ENCODE measurements around the gene SLC4A5.
"Not testable (repeated sequence)": the region's sequence is repeated elsewhere in the genome, so short reads cannot be mapped to it uniquely, and the experiment has no call there.

SLC4A5 gene

DNA sequence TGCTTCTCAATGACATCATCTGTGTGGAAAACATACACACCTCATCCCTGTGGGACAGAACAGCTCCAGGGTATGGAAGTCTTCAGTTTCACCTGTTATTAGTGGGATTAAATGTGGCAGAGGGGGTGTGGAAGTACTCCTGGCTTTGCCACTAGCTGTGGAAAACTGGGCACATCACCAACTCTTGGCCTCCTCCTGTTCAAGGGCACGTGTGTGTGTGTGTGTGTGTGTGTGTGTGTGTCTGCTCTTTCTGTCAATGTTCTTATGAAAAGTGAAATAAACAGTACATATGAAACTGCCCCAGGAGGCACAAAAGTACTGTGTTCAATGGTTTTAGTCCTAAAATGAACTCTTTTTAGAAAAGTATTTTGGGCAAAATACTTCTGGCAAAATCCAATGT, 78.9 kb downstream of the SLC4A5 start:
- no peak for DNase-seq

DNA sequence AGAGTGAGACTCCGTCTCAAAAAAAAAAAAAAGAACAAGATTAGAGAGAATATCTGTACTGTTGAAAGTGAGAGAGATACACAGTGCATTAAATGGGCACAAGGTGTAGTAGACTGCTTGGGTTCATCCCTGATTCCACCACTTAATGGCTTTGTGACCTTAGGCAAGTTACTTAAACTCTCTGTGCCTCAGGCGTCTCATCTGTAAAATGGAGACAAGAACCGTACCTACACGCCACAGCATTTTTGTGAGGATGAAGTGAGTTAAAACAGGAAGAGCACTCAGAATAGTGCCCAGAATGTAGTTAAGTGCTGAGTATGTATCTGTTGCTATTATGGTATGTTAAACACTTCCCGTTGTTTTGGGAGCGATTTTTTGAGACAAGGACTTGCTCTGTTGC, 80.5 kb downstream of the SLC4A5 start:
- DNase-seq, result no peak

DNA sequence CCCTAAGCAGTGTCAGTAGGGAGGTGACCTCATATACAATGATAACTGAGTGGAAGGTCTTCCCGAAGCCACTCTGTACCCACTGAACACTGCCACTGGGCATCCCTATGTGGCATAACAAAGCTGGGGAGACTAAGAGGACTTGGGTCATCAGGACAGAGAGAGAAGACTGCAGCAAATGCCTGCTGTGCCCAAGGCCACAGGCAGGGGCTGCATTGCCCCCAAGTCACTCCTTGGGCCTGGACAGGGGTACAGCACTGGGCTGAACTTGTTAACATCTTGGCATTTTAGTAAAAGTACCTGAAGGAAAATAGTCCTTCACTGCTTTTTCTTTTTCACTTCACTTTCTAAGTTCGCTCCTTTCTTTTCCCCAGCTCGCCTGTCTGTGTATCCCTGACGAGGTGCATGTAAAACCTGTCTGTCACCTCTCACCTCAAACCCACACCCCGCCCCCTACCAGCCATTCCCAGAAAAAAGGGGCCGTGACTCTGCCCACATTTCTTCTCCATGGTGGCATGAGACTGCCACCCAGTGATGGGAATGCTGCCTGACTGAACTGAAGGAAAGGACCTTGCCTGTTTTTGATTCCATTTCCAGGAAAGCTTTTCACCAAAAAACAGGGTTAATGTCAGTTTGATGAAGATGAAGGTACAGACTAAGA, 81.9 kb downstream of the SLC4A5 start:
- DNase-seq, result no peak

DNA sequence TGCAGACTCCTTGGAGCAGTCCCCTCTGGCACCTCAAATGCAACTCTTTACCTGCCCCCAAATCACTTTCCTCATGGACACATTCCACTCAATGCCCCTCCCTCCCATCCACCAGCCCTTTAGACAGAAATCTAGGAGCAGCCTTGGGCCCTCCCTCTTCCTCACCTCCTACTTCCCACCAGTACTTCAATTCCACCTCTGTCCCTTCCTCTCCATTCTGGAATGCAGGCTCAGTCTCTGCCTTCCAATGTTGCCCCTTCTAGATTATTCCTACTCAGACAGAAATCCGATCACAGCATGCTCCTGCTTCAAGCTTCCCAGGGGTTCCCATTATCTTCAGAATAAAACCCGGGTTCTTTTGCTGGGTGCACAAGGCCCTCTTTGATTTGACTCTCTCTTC, 82.7 kb downstream of the SLC4A5 start:
- DNase-seq, result no peak

DNA sequence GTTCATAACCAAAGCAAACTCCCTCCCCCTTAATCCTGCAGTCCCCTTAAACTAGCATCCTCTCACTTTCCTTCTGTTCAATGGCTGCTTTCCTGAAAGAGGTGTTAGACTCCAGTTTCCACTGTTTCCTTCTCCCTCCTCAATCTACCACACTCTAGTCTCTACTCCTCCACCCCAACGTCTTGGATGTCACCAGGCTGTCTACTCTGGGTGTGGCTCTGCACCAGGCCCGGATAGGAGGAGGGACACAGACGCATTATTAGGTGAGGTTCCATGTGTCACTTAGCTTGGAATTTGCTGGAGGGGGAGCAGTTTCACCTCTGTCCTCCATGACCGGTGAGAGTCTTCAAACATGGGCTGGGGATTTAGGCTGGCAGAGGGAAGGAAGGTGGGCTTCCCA, 83.5 kb downstream of the SLC4A5 start:
- DNase-seq, result no peak

DNA sequence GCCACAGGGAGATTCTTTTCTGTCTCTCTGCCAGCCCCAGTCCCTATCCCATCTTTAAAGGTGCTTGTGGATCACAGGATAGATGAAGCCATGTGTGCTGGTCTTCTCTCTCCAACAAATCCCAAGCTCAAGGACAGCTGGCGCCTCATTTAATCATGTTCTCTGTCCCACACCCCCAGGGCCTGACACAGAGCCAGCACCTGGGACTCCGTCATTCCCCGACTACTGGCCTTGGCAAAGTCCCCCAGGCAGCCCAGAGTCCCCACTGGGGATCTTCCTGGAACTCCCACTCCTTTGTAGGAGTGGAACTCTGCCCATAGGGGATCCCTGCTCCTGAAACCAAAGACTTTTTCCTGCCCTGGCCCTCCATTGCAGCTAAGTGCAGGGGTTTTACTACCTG, 84.0 kb downstream of the SLC4A5 start:
- no peak for DNase-seq

DNA sequence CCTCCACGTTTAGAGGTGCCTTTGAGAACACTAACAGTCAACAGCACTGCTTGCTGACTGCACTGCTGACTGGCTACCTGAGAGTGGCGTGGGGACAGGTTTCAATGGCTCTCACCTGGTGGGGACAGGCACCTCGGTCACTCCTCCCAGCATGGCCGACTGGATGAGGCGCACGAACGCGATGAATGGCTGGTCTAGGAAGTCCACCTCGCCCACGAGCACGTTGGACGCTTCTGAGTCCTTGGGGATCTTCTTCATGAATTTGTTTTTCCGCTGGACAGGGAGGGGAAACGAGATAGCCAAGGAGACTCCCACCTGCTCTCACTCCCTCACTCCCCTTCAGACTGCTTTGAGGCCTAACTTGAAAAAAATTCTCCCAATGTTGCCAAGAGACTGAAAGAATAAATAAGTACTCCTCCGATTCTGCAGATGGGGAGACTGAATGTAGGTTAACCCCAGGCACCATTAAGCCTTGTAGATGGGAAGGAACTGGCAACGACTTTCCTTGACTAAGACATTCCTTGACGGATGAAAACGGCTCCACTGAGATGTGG, 87.5 kb downstream of the SLC4A5 start:
- DNase-seq, result no peak

DNA sequence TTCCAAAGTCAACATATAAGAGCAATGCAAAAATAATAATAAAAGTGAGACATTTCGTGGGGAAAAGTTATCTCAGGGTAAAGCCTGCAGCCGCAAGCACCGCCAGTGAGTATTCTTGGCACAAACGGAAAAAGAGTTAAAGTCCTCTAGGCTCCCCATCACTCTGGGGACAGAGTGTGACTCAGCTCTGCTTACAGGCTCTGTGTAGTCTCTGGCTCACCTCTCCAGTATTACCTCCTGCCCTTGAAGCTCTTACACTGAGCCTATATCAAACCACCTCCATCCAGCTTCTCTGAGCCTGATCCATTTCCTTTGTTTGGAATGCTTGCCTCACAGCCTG, 89.3 kb downstream of the SLC4A5 start:
- no peak for DNase-seq

DNA sequence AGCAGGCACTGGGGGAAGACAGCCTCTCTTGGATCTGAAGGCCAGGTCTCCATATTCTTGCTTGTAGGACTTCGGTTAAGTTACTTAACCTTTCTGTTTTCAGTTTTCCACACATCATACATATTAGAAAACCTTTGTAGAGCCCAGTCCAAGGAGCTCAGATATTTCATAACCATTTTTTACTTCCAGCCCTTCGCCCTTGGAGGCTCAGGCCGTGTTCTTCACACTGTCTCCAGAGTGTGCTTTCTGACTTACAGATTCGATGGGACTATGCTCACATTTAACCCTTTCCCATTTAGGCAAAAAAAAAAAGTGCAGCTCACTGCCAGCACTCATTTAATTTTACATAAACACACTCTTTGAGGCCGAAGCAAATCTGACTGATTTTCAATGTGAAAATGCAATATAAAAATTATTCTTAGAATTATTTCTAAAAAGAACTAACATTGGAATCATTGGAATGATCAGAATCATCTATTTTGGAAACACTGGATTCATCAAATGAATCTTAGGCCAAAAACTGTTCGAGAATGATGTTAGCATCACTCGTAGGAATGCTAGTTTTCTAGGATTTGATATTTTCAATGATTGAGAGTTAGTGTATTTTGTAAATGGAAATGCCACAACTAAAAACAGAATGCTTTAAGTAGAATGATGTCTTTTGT, 89.8 kb downstream of the SLC4A5 start:
- no peak for DNase-seq

DNA sequence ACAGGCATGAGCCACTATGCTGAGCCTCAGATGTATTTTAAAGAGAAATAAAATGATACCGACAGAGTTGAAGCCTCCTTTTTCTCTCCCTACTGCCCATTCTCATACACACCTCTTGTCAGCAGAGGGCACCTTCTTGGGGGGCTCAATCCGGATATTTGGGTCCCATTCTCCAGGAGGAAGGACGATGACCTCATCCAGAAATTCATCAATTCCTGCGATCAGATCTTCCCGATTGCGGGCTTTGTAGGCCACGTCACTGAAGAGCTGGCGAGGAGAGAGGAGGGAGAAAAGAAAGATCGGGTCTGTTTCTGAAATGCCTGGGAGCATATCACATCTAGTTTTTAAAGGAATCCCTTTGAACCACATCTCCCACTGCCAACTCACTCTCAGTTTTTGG, 90.4 kb downstream of the SLC4A5 start:
- no peak for DNase-seq

DNA sequence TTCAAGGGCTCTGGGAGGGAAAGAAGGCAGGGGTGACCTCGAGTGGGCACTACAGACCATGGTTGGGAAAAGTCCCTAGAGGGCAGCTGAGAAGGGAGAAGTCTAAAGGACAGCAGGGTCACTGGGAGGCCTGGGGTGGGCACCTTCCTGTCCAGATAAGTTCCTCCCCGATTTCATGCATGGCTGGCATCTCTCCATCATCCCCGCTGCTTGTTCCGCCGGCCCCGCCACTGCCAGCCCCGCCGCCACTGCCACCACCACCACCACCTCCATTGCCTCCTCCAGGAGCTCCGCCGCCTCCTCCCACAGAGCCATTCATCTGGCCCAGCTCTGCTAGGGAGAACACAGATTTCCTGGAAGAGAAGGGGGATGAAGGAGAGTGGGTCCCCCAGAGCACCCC, 91.2 kb downstream of the SLC4A5 start:
- no peak for DNase-seq

DNA sequence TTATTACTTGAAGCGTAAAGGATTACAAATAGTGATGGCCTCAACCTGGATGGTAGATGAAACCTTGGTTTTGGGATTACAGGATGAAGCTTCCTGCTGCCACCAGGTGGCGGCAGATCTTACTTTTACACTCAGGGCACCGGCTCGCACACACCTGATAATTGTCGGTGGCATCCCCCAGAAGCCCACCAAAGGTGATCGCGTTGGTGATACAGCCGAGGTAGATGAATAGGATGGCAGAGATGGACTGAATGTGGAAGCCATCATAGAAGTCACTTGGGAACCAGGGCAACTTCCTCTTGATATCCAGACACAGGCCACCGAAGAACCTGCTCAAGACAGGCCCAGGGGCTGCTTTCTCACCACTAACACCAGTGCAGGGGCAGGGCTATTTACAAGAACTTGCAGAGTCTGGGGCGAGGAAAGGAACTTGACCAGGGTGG, 93.0 kb downstream of the SLC4A5 start:
- DNase-seq, result no peak

DNA sequence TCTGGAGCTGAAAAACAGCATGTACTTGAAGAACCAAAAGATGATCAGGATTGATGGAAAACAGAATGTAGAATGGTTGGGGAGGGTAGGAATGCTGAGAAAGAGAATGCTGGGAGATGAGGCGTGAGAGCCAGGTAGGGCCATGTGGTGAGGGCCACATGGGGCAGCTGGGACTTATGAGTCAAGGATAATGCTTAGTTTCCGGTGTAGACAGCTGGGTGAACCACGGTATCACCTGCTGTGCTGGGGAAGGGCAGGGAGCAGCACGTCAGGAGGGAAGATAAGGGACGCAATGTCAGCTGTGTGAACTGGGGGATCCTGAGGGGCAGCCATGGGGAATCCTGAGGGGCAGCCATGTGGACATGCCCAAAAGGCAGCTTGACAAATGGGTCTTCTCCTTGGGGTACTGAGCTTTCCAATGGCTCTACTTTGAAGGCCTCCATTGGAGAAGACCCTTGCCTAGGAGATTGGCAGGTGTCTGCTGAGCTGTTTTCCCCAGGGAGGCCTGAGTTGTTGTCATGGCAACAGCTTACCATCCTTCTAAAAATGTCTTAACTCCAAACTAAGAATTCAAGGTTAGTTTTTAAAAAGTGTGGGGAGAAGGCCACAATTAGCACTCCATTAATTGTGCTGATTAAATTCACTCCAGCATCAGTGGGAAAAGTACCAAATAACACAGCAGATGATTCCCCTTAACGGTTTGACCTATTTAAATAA, 93.7 kb downstream of the SLC4A5 start:
- no peak for DNase-seq

DNA sequence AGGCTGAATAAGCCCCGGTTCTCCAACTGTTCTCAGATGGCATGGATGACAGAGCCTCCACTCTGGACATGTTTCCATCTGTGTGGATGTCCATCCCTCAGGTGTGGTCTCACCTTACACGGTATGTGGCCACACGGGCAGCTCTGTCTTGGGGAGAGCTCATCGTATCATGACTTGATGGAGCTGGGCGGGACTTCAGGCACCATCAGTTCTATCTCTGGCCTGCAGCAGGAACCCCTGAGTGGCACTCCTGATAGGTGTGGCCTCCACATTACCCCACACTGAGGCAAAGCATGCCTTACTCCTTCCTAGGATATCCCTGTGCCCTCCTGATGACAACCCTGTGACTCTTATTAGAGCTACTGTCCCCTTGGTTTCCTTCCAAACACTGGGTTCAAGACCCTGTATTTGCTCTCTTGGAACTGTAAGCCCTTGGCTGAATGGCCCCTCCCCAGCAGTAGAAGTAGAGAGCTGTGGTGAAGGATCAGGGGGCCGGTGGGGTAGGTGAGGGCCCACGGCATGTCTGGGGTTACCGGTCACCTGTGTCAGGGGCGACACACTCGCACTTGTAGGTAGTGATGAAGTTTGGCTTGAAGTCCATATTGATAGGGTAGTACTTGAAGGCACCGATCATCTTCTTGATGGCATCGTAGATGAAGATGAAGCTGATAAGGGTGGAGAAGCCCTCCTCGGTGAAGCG, 96.6 kb downstream of the SLC4A5 start:
- DNase-seq, result no peak

DNA sequence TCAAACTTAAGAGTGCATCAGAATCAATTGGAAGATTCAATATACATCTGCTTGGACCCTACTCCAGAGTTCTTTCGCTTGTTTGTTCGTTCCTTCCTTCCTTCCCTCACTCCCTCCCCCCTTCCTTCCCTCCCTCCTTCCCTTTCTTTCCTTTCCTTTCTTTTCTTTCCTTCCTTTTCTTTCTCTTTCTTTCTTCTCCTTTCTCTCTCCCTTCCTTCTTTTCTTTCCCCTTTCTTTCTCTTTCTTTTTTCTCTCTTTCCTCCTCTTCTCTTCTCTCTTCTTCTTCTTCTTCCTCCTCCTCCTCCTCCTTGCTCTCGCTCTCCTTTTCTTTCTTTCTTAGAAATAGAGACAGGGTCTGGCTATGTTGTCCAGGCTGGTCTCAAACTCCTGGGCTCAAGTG, 98.9 kb downstream of the SLC4A5 start:
- no peak for DNase-seq

DNA sequence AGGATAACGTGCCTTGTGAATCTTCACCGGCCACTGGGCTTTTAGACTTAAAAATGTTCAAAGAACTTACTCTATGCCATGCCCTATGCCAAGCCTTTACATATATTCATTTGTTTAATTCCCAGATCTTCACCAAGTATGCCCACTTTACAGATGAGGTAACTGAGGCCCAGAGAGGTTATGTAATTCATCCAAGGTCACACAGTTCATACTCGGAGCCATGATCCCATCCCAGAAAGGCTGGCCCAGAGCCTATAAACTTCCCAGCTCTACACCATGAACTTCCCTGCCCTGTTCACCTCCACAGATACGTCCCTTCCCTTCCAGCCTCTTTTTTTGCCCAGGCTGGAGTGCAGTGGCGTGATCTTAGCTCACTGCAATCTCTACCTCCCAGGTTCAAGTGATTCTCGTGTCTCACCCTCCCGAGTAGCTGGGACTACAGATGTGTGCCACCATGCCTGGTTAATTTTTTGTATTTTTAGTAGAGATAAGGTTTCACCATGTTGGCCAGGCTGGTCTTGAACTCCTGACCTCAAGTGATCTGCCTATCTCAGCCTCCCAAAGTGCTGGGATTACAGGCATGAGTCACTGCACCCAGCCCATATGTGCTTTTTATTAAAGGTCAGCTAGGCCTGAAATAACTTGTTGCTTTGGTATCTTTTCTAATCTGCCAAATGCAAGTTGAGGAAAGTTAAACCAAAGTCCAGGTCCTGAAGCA, 100.7 kb downstream of the SLC4A5 start:
- DNase-seq, result no peak

DNA sequence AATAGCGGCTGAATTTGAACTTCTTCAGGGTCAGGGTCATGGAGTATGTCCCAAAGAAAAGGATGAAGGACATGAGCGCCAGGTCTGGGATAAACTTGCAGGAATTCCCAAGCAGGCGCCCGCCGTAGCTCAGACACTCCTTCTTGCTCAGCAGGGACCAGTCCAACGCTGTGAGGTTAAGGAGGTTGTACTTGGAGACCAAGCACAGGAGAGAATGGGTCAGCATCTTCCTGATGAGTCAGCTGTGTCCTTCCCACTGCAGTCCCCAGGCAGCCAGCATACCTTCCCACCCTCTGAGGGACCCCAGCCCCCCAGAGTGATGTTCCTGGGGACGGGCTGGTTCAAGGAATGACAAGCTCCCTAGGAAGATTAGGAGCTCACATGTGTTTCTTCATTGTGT, 103.9 kb downstream of the SLC4A5 start:
- DNase-seq, result no peak

DNA sequence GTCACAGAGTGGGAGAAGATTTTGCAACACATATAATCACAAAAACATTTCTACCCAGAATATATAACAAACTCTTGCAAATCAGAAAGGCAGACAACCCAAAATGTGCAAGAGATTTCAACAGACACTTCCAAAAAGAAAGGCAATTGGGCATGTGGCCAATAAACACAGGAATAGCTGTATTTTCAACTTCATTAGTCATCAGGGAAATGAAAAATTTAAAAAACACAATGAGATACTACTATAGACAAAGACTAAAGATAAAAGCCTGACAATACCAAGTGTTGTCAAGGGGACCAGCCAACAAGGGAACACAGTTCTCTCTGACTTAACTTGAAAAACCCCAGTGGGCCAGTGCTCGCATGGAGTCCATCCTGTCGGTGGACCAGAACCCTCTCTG, 104.3 kb downstream of the SLC4A5 start:
- DNase-seq, result no peak

DNA sequence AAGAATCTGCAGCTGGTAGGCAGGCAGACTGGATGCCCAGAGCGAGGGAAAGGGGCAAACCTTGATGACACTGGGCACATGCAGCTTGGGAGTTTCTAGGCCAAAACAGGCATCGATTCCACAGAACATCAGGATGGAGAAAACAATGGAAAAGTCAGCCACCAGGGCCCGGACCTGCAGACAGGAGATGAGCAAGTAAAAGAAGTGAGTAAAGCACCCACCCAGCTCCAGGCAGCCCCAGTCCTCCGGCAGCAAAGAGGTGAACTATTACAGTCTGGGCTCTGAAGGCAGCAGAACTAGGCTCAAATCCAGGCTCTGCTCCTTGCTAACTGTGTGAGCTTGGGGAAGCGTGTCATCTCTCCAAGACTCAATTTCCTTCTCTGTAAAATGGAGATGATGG, 108.2 kb downstream of the SLC4A5 start:
- no peak for DNase-seq

DNA sequence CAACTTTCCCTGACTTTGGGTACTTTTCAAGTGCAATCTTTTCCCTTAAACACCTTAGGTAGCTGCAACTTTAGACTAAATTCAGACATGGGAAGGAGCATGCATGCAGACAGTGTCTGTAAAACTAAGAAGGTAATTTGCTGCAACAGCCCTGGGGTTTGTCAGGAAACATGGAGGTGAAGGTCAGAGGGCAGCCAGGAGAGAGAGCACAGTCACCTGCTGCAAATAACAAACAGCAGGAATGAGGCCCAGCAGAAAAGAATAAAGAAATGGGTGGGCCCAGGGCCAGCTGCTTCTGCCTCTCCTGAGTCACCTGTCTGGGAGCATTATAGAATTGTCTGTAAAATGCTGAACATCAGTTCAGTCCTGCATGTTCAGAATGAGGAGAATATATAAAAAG, 109.6 kb downstream of the SLC4A5 start:
- DNase-seq, result no peak

DNA sequence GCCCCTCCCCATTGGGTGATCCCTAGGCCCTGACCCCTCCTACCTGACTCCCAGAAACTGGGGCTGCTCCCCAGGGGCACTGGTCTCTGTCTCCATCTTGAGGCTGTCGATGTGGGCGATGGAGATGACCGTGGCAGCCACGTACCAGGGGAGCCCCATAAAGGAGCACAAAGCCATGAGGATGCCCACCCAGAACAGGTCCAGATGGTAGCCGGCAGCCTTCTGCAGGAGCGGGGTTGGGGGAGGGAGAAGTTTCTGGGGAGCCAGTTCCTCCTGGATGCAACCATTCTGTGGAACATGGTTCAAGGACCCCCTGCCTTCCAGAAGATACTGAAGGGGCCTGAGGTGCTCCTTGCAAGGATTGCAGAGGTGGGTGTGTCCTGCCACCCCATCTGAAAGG, 110.8 kb downstream of the SLC4A5 start:
- DNase-seq, result no peak

DNA sequence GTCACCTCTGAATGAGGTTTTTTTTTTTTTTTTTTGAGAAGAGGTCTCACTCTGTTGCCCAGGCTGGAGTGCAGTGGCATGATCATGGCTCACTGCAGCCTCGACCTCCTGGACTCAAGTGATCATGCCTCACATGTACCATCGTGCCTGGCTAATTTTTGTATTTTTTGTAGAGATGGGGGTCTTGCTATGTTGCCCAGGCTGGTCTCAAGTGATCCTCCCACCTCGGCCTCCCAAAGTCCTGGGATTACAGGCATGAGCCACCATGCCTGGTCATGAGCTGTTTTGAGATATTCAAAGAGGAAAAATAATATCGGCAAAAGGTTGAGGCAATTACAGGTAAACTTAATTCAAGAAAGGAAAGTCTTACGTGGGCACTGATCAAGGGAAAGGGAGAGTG, 113.4 kb downstream of the SLC4A5 start:
- DNase-seq, result not testable (repeated sequence)

DNA sequence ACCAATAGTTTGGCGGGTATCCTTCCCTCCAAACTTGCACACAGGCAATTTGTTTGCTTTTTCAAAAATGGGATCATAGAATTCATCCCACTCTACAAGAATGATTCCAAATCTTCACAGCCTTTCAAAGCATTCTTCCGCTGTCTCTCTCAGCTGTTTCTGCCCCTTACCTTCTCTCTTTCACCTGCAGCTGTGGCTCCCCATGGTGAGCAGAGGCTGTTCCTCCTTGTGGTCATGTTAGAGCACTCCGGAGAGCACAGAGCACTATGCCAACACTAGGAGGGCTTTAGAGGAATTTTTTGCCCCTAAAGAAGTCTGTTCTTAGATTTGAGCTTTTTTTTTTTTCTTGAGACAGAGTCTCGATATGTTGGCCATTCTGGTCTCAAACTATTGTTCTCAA, 114.4 kb downstream of the SLC4A5 start:
- no peak for DNase-seq
